ENCODE data around the gene RASL12.

RASL12 gene

DNA sequence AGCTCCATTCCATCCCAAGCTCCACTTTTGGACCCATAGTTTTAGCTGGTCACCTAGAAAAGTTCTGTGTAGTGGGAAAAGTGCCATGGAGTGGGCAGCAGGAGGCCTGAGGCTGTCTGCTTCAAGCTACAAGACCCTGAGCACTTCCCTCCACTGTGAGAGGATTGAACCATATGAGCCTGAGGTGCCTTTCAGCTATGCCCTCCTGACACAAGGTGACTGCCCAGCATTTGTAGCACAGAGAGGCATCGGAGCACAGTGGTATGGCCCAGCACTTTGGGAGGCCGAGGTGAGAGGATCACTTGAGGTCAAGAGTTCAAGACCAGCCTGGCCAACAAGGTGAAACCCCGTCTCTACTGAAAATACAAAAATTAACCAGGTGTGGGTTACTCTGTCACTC is 4.8 kb upstream of the RASL12 start:
- DNase-seq: no peak

DNA sequence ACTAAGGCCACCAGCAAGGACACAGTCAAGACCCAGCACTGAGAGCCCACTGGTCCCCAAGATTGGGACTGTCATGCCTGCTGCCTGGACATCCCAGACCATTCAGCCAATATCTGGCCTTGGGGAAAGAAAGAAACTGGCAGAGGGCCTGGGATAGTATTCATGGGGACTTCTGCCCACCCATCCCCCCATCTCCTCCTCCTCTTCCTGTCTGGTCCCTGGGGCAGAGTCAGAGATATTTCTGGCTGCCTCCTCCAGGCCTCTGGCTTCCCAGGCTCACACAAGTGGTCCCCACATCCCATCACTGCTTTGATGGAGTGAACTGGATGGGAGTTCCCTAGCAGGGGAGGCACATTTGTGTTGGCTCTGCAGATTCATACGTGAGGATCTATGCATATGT is 4.2 kb upstream of the RASL12 start:
- no peak for DNase-seq

GRCh38 chr15:65071381-65071811 is 3.6 kb upstream of the RASL12 start:
- no peak for DNase-seq

DNA sequence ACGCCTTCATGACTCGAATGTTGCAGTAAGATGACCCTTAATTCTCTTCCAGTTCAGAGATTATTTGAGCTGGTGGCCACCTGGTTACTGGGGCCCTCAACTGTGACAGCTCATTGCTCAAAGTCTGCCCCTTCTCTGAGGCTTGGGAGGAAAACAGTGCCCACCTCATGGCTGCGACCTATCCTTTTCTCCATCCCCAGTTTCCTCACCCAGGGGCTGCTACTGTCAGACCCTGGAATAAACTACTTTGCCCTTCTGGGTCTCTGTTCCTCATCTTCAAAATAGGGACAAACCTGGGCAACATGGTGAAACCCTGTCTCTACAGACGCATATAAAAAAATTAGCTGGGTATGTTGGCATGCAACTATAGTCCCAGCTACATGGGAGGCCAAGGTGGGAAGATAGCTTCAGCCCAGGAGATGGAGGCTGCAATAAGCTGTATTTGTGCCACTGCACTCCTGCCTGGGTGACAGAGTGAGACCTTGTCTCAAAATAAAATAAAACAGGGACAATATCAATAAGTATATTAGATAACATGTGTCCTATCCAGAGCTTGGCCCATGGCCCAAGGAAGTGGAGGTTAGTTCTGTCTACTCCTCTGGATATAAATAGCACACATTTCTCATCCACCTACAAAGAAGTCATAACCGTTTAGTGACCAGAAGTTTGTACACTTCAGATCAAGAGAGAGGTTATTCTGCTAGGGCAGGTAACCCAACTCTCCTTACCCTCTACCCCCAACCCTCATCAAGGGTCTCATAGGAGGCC is 2.2 kb upstream of the RASL12 start:
- DNase-seq: no peak

DNA sequence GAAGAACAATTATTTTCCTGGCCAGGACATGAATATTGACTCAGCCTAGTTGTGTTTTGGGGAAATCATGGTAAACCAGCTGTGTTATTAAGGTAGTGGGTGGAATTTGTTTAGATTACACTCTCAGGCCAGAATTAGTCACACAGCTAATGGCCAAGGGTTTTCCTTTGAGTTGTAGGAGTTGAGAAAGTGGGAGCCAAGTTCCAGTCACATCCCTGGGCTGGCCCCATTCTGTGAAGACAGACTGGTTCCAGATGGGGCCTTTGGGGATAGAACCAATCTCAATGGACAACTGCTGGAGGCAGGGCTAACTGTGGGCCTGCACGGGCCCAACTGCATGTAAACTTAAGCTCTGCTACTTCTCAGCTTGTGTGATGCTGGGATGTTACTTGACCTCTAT is 1.4 kb upstream of the RASL12 start:
- DNase-seq: no peak

DNA sequence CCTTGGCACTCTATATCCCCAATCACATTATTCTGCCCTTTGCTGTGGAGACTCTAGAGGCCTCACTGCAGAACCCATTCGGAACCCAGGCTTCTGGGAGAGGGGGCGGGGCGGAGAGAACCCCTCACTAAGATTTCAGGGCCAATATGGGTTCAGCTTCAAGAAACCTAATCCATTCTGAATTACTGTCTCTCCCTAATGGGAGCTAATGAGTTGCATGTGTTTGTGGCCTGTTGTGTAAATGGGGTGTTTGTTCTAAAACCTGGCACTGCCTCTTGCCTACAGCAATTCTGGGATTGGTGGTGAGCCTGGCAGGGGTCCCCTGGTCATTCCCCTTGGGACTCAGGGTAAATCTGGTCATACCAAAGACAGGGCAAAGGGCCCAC is 605 bp upstream of the RASL12 start:
- DNase-seq: no peak

DNA sequence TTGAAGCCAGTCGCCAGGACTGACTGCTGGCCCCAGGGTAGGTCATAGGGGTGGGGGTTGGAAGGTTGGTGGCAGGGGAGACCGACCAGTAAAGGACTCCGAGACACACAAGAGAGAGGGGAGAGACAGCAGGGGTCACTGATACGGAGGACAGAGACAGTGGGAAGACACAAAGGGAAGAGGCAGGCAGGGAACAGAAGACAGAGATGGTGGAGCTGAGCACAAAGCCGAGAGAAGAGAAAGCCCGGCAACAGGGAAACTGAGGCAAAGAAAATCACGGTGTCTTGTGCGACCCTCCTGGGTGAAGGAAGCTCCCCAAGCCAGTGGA is 510 bp downstream of the RASL12 start:
- no peak for DNase-seq

- no peak for DNase-seq
Observed at GRCh38 chr15:65066635-65067316, 1.0 kb downstream of the RASL12 start.

DNA sequence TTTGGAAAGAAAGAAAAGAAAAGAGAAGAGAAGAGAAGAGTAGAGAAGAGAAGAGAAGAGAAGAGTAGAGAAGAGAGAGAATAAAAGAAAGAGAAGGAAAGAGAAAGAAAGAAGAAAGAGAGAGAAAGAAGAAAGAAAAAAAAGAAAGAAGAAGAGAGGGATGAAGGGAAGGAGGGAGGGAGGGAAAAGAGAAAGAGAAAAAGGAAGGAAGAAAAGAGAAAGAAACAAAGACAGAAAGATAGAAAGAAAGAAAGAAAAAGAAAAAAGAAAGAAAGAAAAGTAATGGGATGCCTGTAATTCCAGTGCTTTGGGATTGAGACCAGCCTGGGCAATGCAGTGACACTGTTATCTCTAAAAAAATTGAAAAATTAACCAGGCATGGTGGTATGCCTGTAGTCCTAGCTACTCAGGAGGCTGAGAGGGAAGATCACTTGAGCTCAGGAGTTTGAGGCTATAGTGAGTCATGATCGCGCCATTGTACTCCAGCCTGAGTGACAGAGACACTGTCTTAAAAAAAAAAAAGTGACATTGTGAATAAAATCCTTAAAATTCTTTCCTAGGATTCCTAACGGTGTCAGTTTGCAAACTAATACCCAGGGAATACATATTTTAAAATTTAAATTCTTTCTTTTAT is 1.7 kb downstream of the RASL12 start:
- no peak for DNase-seq

GRCh38 chr15:65062726-65063125 is 5.1 kb downstream of the RASL12 start:
- DNase-seq: no peak

DNA sequence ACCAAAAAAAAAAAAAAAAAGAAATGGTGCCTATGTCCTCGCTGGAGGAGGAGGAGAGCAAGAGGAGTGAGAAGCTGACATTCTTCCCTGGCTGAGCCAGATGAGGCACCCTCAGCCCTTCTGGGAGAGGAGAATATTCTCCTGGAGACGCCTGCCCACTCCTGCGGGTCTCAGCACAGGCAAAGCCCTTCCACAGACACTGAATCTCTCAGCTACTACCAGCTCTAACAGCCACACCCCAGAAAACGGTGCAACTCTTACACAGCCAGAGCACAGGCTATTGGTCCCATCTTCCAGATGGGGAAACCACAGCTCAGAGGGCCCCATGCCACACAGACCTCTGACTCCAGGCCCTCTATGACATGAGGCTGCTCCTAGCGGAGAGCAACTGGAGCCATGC is 5.7 kb downstream of the RASL12 start:
- no peak for DNase-seq

- DNase-seq: no peak
Observed at GRCh38 chr15:65060641-65061397, 7.0 kb downstream of the RASL12 start.

GRCh38 chr15:65059931-65060596 is 7.7 kb downstream of the RASL12 start:
- no peak for DNase-seq

- DNase-seq: no peak
Observed at GRCh38 chr15:65059369-65059750, 8.4 kb downstream of the RASL12 start.

DNA sequence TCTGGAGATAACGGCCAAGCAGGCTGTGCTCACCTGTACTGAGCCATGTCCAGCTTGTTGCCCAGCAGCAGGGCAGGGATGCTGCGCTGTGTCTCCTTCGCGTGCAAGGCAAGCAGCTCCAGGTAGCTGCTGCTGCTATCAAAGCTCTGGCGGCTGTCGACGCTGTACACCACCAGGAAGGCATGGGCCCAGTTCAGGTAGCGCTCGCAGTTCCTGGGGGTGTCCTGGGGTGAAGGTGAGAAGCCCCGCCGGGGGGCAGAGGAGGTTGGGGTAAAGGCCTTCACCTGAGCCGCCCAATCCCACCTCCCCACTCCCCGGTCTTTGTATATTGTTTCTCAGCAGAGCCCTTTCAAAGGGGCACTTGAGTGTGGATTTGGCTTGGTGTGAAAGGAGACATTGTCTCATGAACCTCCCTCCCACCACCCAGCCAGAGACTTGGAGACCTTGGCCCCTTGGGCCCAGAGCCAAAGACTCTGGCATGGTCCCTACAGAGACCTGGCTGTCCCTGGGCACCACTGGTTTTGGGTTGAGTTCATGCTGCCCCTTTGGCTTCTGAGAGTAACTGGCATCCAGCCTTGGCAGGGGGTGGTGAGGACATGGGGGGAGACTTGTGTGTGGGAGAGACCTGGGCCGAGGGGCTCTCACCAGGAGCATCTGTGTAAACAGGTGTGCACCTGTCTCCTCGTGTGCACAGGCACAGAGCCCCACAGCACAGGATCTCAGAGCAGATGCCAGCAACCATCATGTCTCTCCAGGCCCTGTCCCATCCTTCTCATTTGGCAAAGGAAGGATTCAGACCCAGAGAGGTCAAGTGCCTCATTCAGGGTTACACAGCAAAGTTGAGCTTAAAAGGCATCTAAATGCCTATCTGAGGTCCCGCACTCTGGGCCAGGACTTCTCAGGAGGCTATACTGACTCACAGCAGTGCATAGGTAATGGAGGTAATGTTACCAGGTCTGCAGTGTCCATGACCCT is 9.1 kb downstream of the RASL12 start:
- DNase-seq: no peak

GRCh38 chr15:65057549-65057940 is 10.2 kb downstream of the RASL12 start:
- DNase-seq: no peak

DNA sequence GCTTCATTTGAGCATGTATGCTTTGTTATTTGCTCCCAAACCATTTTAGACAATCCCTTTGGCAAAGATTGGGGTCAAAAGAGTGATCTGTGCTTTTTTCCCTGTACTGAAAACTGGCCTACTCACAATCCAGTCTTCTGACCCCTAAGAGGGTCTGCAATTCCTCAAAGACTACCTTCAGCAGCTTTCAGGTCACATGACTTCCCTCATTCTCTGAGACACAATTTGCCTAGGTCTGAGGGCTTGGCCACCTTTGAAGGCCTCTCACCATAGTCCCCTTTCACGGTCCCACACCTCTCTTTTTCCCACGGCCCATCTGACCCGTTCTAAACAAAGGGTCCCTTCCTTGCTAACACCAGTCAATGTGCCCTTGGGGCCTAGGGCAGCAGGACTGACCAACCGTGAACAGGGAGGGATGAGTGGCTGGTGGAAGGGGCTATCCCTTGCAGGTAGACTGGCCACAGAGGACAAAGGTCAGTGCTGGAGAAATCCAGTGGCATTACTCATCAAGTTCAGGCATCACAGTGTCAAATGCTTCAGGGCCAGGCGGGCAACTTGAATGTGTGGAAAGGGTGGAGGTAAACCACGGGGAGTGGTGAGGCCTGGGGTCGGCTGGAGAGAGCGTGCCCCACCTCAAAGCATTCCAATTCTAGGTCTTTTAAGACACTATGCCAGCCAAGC is 10.8 kb downstream of the RASL12 start:
- peak in 1 of 2 experiments; percentile 46 for DNase-seq

DNA sequence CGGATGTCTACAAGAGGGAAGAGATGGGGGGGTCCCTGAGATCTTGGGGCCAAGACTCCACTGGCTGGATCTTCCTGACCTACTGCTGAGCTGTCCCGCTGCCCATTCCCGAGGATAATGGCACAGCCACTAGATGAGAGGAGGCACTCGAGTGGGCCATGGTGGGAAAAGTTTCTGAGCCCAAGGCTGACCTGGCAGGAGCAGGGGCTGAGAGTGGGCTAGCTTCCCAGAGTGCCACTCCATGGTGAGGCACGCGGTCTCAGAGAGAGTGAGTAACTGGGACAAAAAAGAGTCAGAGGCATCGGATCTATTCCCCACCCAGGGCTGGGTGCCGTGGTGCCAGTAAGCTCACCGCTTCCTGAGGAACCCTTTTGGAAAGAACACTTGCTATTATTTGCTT is 11.7 kb downstream of the RASL12 start:
- DNase-seq: no peak

GRCh38 chr15:65055201-65055870 is 12.5 kb downstream of the RASL12 start:
- no peak for DNase-seq

Measured in SW 1271 (cell line).